Heart right ventricle (tissue), 16 donors: Measurements from ENCODE around the gene HEATR1. TPM values are rescaled to one million over a fixed set of nuclear protein-coding genes. Genes with fewer than 3 reads are reported as not detected.
A peak's percentile ranks its signal among the peaks of the same experiment; 100 is the strongest.

Source experiments
- ATAC-seq, 8 donors: fragments of 200-7000 bp; cut with Tn5 transposase; one replicate each; pipeline ENCODE4 v1.9.1; 2020; ENCODE audit warnings: mild to moderate bottlenecking in 8 of 8, moderate library complexity in 8 of 8, moderate number of reproducible peaks in 1 of 8
- DNase-seq, 2 donors: peaks; one replicate each; pipeline ENCODE4 v3.0.0-alpha.2; 2020
- H3K27ac ChIP-seq, 10 donors: fragments of 200-600 bp; sonication (generic) in 2 of 10; one replicate each; pipeline versions ENCODE4 v1.5.0 to v1.8.0; 2020 to 2022; ENCODE audit warnings: mild to moderate bottlenecking in 3 of 10
- H3K27me3 ChIP-seq, 7 donors: fragments of 200-600 bp; one replicate each; pipeline ENCODE4 v1.8.0; 2021 to 2022; ENCODE audit warnings: mild to moderate bottlenecking in 2 of 7
- H3K36me3 ChIP-seq, 9 donors: fragments of 200-600 bp; sonication (generic) in 1 of 9; one replicate each; pipeline versions ENCODE4 v1.5.0 to v1.8.0; 2020 to 2022; ENCODE audit warnings: mild to moderate bottlenecking in 2 of 9
- H3K4me1 ChIP-seq, 9 donors: fragments of 200-600 bp; sonication (generic) in 1 of 9; one replicate each; pipeline versions ENCODE4 v1.5.0 to v1.8.0; 2020 to 2022; ENCODE audit warnings: mild to moderate bottlenecking in 4 of 9
- H3K4me3 ChIP-seq, 10 donors: fragments of 200-600 bp; sonication (generic) in 2 of 10; one replicate each; pipeline versions ENCODE4 v1.5.0 to v1.8.0; 2020 to 2022; ENCODE audit warnings: mild to moderate bottlenecking in 7 of 10, moderate library complexity in 2 of 10
- H3K9me3 ChIP-seq, 11 donors: fragments of 200-600 bp in 10 of 11; sonication (generic) in 2 of 11; one replicate each; pipeline versions ENCODE4 v1.5.0 to v1.8.0; 2013 to 2022; ENCODE audit warnings: mild to moderate bottlenecking in 2 of 11, control low read depth in 1 of 11, moderate library complexity in 1 of 11
- WGBS, 2 donors: extraction: QIAGEN DNeasy Blood & Tissue Kit; methylation state at CpG; one replicate each; pipeline ENCODE4 v1.1.7; 2013; ENCODE audit warnings: inconsistent platforms in 1 of 2; 5-methylcytosine and 5-hydroxymethylcytosine counted together
- intact Hi-C, 10 donors: fragments of 100-400 bp; cut with DNase I; formaldehyde crosslinking; loops; one replicate each; pipeline versions ENCODE4 v1.11.1 to v1.14.2; 2022
- polyA plus RNA-seq, 2 donors: library from polyadenylated mRNA; stranded (reverse); fragments of 200-250 nt; gene quantifications; one replicate each; pipeline ENCODE4 v1.2.3, GENCODE V29; 2013
- total RNA-seq, 10 donors: library from RNA; stranded (reverse); fragmentation: NEBNext Ultra II Directional in 3 of 10; extraction: Animal tissue kit (Norgen Biotek cat#: 25700) in 3 of 10; gene quantifications; one replicate each; pipeline versions ENCODE4 v1.2.1 to v1.2.4, GENCODE V29; 2021 to 2023
- TF ChIP-seq, protein P1 (sequence below), 9 donors: fragments of 200-600 bp; sonication (generic) in 2 of 9; IDR thresholded peaks; one replicate each; pipeline versions ENCODE4 v1.5.0 to v1.8.0; 2021 to 2022; ENCODE audit warnings: antibody characterized with exemption in 9 of 9, mild to moderate bottlenecking in 5 of 9, moderate library complexity in 1 of 9
- donor health status: Arrhythmogenic right ventricular cardiomyopathy.
- donor health status: ischemic (EF 13 %, LVEDD 7.1; RV severe dilation, severe dysfunction).
- donor health status: healthy with polysubstance abuse.
- donor health status: DM: no; HTN: yes; CAD: no.
- donor health status: DM: no; HTN: no; CAD: no.
- donor health status: ischemic (EF 25% LVEDD 6.9; RV normal size, moderate dysfunction).
- donor health status: ischemic (EF 25% LVEDD 5.7; RV mildly dilated, moderate dysfunction).
- donor health status: healthy.
- donor health status: DM: yes; HTN: yes; CAD: no.
- donor health status: Ischemic cardiomyopathy.
- donor health status: ischemic (EF 35%, LVEDD 5.7; RV mildly dilated, moderate dysfunction).
- donor health status: nonischemic (EF 11% LVEDD 7.7; RV severe dilation, severe dysfunction).
- donor health status: DM: yes; HTN: yes; CAD: no.
- donor health status: PGD.
- donor health status: ischemic (EF 29% LVEDD 5.4; RV normal size, mild dysfunction).
- donor health status: nonischemic (EF 23%, LVEDD 6.1; RV moderate dilation, normal function).

Gene HEATR1
- total and polyA plus RNA-seq, 12 donors, result 2.2 to 15.5 (median 10.5) TPM

DNA sequence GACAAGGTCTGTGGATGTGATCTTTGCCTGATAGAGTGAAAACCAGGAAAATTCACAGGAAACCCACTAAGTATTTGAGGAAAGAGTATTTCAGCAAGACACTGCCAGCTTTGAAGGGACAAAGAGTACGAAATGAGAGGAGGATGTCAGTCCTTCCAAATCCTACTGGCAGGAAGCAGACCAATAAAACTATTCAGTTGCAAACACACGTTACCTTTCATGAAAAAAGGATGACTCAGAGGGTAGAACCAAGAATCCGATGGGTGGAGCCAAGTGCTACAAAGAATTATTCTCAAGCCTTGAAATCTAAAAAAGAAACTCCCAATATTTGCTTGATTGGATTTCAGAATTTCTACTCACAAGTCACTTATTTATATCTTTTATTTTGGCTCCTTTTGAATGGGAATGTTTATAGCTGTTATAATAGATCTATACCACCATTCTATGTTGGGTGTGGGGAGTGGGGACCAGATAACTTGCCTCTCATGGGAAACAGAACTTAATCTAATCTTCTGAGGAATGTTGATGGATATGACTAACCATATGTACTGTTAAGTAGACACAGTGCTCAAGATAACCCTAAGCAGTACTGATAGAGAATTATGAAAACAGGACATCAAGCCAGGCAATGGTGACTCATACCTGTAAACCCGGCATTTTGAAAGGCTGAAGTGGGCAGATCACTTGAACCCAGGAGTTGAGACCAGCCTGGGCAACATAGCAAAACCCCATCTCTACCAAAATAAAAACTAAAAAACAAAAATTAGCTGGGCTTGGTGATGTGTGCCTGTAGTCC lies 19.3 kb upstream of the HEATR1 start:
- Histone ChIP-seq H3K4me1 (no peaks in the 10 kb centered on the region), H3K27me3 (peaks cover 0 to 8% (median 0%) of the 10 kb centered on the region in 7 donors), H3K4me3 (no peak overlapping the region), H3K9me3 (peaks cover 0 to 17% (median 9%) of the 10 kb centered on the region in 11 donors), H3K36me3 (no peaks in the 10 kb centered on the region), H3K27ac (no peak overlapping the region)
- peak in 3 of 8 donors; percentile 37 to 56 (median 54) for ATAC-seq
- WGBS, 2 donors, result 52 to 55% methylated on average over 4 of the region's 4 CpGs
- intact Hi-C loops, result no loop called here
- no peak for DNase-seq
- TF ChIP-seq, protein P1, sequence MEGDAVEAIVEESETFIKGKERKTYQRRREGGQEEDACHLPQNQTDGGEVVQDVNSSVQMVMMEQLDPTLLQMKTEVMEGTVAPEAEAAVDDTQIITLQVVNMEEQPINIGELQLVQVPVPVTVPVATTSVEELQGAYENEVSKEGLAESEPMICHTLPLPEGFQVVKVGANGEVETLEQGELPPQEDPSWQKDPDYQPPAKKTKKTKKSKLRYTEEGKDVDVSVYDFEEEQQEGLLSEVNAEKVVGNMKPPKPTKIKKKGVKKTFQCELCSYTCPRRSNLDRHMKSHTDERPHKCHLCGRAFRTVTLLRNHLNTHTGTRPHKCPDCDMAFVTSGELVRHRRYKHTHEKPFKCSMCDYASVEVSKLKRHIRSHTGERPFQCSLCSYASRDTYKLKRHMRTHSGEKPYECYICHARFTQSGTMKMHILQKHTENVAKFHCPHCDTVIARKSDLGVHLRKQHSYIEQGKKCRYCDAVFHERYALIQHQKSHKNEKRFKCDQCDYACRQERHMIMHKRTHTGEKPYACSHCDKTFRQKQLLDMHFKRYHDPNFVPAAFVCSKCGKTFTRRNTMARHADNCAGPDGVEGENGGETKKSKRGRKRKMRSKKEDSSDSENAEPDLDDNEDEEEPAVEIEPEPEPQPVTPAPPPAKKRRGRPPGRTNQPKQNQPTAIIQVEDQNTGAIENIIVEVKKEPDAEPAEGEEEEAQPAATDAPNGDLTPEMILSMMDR (IDR thresholded peaks at IDR 0.05), result no peak

DNA sequence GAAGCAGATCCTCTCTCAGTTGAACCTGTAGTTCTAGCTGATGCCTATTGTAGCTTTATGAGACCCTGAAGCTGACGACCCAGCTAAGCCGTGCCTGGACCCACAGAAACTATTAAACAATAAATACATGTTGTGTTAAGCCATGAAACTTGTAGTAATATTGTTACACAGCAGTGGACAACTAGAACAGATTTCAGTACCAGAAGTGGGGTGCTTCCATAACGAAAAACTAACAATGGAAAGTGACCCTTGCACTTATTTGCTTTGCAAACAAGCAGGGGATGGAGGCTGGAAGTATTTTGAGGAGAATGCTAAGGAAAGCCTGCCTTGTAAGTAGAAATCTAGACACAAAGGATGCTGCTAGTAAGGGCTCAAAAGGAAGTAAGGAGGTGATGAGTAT lies 18.1 kb upstream of the HEATR1 start:
- Histone ChIP-seq H3K27me3 (peaks cover 0 to 5% (median 0%) of the 10 kb centered on the region in 7 donors), H3K36me3 (no peaks in the 10 kb centered on the region), H3K9me3 (peaks cover 0 to 17% (median 9%) of the 10 kb centered on the region in 11 donors), H3K4me1 (no peaks in the 10 kb centered on the region), H3K27ac (no peak overlapping the region), H3K4me3 (no peak overlapping the region)
- ATAC-seq, result no peak
- TF ChIP-seq, protein P1 (IDR thresholded peaks at IDR 0.05), result no peak
- 49 to 58% methylated on average over 3 of the region's 3 CpGs for WGBS, 2 donors
- no peak for DNase-seq
- intact Hi-C loops, result no loop called here

DNA sequence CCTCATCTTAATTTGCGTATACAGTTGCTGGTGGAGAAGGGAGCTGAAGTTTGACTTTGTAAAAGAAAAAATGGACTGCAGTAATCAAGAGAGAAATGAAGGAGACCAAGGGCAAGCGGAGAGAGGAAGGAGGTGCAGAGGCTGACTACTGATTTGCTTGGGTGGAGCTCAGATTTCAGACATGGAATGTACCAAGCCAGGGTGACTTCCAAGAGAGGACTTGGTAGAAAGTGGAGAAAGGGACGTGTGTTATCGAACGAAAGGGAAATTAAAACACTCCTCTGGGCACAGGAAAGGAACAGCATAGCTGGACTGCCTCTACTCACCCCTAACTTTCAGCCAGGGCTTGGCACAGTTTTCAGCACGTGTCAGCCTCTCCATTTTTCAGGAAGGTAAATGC lies 15.1 kb upstream of the HEATR1 start:
- no peak overlapping the region for H3K4me3 ChIP-seq

DNA sequence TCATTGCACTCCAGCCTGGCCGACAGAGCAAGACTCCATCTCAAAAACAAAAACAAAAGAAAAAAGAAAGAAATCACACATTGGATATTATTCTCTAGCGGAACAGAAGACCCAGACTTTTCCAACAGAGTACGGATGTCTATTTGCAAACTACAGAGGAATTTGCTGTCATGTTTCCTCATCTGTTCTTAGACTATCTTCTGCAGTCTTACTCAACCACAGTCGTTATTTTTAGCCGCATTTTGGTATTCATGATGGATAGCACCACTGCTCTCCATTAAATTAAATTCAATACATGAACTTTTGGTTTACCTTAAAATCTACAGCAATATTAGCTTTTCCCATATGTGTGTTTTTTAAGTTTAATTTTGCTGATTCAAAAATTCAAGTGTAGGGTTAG lies 14.2 kb upstream of the HEATR1 start:
- no peaks in the 10 kb centered on the region for H3K36me3 ChIP-seq
- H3K4me3 ChIP-seq, result no peak overlapping the region
- ATAC-seq (peak in 2 of 8 donors; percentile 47 to 66), DNase-seq (no peak)
- H3K27ac ChIP-seq, result peak overlapping the region in 2 of 10 donors; percentile 44 to 45
- TF ChIP-seq, protein P1 (IDR thresholded peaks at IDR 0.05), result no peak
- peaks cover 0 to 11% (median 0%) of the 10 kb centered on the region in 7 donors for H3K27me3 ChIP-seq
- WGBS, 2 donors, result 66 to 73% methylated on average over 5 of the region's 5 CpGs
- peaks cover 0 to 17% (median 9%) of the 10 kb centered on the region in 11 donors for H3K9me3 ChIP-seq
- no peaks in the 10 kb centered on the region for H3K4me1 ChIP-seq
- intact Hi-C loops, result loop anchor here in 4 of 10 donors (5.0 to 10.0 kb wide), 4 partner anchors 54 to 946 kb away; partner anchors contain the start of gene ACTN2 (in 2 of the 4)

More for the DNA sequence above, 15.1 kb upstream of the HEATR1 start:
- intact Hi-C loops, result loop anchor here in 4 of 10 donors (5.0 to 10.0 kb wide), 4 partner anchors 53 to 945 kb away; partner anchors contain the start of gene ACTN2 (in 2 of the 4)
- Histone ChIP-seq H3K36me3 (no peaks in the 10 kb centered on the region), H3K27me3 (peaks cover 0 to 7% (median 0%) of the 10 kb centered on the region in 7 donors), H3K9me3 (peaks cover 0 to 17% (median 9%) of the 10 kb centered on the region in 11 donors), H3K27ac (peak overlapping the region in 5 of 10 donors; percentile 25 to 50 (median 45)), H3K4me1 (no peaks in the 10 kb centered on the region)
- ATAC-seq (peak in 3 of 8 donors; percentile 31 to 39 (median 37)), DNase-seq (no peak)
- WGBS, 2 donors, result 53 to 63% methylated on average over 6 of the region's 6 CpGs
- TF ChIP-seq, protein P1 (IDR thresholded peaks at IDR 0.05), result no peak
